Head of caudate nucleus (tissue), 42 donors: ENCODE measurements around the gene MICOS13.
A peak's percentile ranks its signal among the peaks of the same experiment; 100 is the strongest.

Experiments used
- DNase-seq, 42 donors: peaks; one replicate each; pipeline versions ENCODE4 v3.0.0 to v3.0.0-alpha.2; 2020 to 2021; ENCODE audit warnings: mixed read lengths in 7 of 42
- intact Hi-C: fragments of 100-400 bp; cut with DNase I; formaldehyde crosslinking; loops from one replicate; pipeline ENCODE4 v1.15.0; 2022

MICOS13 gene

GRCh38 chr19:5680437-5681368 lies at the start of gene MICOS13, which contains the start of gene HSD11B1L:
TSS of gene MICOS13 (minus strand) at chr19:5680516. CDS start at chr19:5680486, 30 bp downstream.
TSS of gene HSD11B1L (plus strand) at chr19:5681027. CDS start at chr19:5684833, 3,806 bp downstream.
- peak; percentile 98 to 100 (median 99) for DNase-seq
- intact Hi-C loops, result loop anchor here (2.0 to 5.0 kb wide), 2 partner anchors 40 to 58 kb away; partner anchors contain the start of genes CATSPERD, LONP1, SAFB and SAFB2

- intact Hi-C loops, result no loop called here
- no peak for DNase-seq
Observed at GRCh38 chr19:5727453-5728050, 47.2 kb upstream of the MICOS13 start.

GRCh38 chr19:5719961-5720790 lies 39.9 kb upstream of the MICOS13 start, which contains the start of the genes CATSPERD and LONP1:
TSS of gene CATSPERD (plus strand) at chr19:5720637. CDS start at chr19:5720738, 101 bp downstream.
TSS of gene LONP1 (minus strand) at chr19:5720146. CDS start at chr19:5720132, 14 bp downstream.
- intact Hi-C loops, result loop anchor here (2.0 kb wide), 1 partner anchor 39 kb away; the partner anchor contains the start of genes HSD11B1L and MICOS13
- peak; percentile 95 to 99 (median 98) for DNase-seq

- intact Hi-C loops, result no loop called here
Observed at GRCh38 chr19:5719274-5719960, 39.1 kb upstream of the MICOS13 start.

GRCh38 chr19:5718579-5719273 lies 38.4 kb upstream of the MICOS13 start:
- intact Hi-C loops, result no loop called here

More at GRCh38 chr19:5719274-5719960, 39.1 kb upstream of the MICOS13 start:
- peak in 10 of 42 donors; percentile 6 to 50 (median 22) for DNase-seq

GRCh38 chr19:5718037-5718578 lies 37.8 kb upstream of the MICOS13 start:
- DNase-seq, result peak in 1 of 42 donors; percentile 53
- intact Hi-C loops, result no loop called here

More at GRCh38 chr19:5718579-5719273, 38.4 kb upstream of the MICOS13 start:
- peak in 6 of 42 donors; percentile 41 to 65 (median 49) for DNase-seq

GRCh38 chr19:5717215-5717935 lies 37.1 kb upstream of the MICOS13 start:
- no peak for DNase-seq
- intact Hi-C loops, result no loop called here

- DNase-seq, result no peak
- intact Hi-C loops, result no loop called here
Observed at GRCh38 chr19:5714816-5715215, 34.5 kb upstream of the MICOS13 start.

GRCh38 chr19:5713228-5713627 lies 32.9 kb upstream of the MICOS13 start:
- DNase-seq, result no peak
- intact Hi-C loops, result no loop called here

- DNase-seq, result peak in 30 of 42 donors; percentile 22 to 76 (median 50)
- intact Hi-C loops, result no loop called here
Observed at GRCh38 chr19:5711713-5712161, 31.4 kb upstream of the MICOS13 start.

- no peak for DNase-seq
- intact Hi-C loops, result no loop called here
Observed at GRCh38 chr19:5711025-5711424, 30.7 kb upstream of the MICOS13 start.

GRCh38 chr19:5707576-5708575 lies 27.6 kb upstream of the MICOS13 start:
- no peak for DNase-seq
- intact Hi-C loops, result no loop called here

GRCh38 chr19:5706876-5707573 lies 26.7 kb upstream of the MICOS13 start:
- no peak for DNase-seq
- intact Hi-C loops, result no loop called here

- intact Hi-C loops, result no loop called here
- no peak for DNase-seq
Observed at GRCh38 chr19:5705552-5705951, 25.2 kb upstream of the MICOS13 start.
